ENCODE results near the gene LAPTM4A.
"Not testable (repeated sequence)": the region's sequence is repeated elsewhere in the genome, so short reads cannot be mapped to it uniquely, and the experiment has no call there.

- TF ChIP-seq POLR2A (IDR thresholded peaks at IDR 0.05); CTCF (IDR thresholded peaks at IDR 0.05); POLR2AphosphoS5 (IDR thresholded peaks at IDR 0.05; ENCODE audit: insufficient read depth in 1 of 2, low read depth in 1 of 2): not testable (repeated sequence)
These were observed 22.7 kb upstream of the LAPTM4A start for GRCh38 chr2:20074046-20074648.

Measured in vagina (tissue), 2 donors.